HK-2 (cell line): ENCODE data around the gene CORO7.
A peak's percentile ranks its signal among the peaks of the same experiment; 100 is the strongest.
"Not testable (repeated sequence)": the region's sequence is repeated elsewhere in the genome, so short reads cannot be mapped to it uniquely, and the experiment has no call there.

Experiments
- DNase-seq: peaks from one replicate; pipeline ENCODE4 v3.0.0-alpha.2; 2018; ENCODE audit not compliant: unreplicated experiment

CORO7 gene

GRCh38 chr16:4337540-4338088, 78.8 kb downstream of the CORO7 start:
- DNase-seq: no peak

DNA sequence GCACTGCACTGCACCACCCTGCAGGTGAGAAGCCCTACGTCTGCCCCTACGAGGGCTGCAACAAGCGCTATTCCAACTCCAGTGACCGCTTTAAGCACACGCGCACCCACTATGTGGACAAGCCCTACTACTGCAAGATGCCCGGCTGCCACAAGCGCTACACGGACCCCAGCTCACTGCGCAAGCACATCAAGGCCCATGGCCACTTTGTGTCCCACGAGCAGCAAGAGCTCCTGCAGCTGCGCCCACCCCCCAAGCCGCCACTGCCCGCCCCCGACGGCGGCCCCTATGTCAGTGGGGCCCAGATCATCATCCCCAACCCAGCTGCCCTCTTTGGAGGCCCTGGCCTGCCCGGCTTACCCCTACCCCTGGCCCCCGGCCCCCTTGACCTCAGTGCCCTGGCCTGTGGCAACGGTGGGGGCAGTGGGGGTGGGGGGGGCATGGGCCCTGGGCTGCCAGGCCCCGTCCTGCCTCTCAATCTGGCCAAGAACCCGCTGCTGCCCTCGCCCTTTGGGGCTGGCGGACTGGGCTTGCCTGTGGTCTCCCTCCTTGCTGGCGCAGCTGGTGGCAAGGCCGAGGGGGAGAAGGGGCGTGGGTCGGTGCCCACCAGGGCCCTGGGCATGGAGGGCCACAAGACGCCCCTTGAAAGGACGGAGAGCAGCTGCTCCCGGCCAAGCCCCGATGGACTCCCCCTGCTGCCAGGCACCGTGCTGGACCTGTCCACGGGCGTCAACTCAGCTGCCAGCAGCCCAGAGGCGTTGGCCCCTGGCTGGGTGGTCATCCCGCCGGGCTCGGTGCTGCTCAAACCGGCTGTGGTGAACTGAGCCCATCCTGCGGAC, 79.5 kb downstream of the CORO7 start:
- DNase-seq: no peak

GRCh38 chr16:4334724-4335495, 81.5 kb downstream of the CORO7 start:
- DNase-seq: no peak

GRCh38 chr16:4333714-4334113, 82.7 kb downstream of the CORO7 start:
- not testable (repeated sequence) for DNase-seq

GRCh38 chr16:4333308-4333638, 83.1 kb downstream of the CORO7 start:
- DNase-seq: no peak

- no peak for DNase-seq
These were observed 83.6 kb downstream of the CORO7 start for GRCh38 chr16:4332623-4333307.

DNA sequence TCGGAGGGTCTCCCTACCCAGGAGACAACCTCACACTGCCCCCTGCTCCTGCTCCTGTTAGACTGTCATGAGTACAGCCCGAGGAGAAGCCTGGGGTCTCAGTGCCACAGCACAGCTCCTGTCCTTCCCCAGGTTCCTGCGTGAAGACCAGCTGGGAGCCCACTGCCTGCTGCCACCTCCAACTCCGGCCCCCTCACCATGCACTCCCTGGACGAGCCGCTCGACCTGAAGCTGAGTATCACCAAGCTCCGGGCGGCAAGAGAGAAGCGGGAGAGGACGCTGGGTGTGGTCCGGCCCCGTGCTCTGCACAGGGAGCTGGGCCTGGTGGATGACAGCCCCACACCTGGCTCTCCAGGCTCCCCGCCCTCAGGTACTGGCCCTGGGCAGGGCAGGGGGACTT, 84.3 kb downstream of the CORO7 start:
- DNase-seq: no peak

- DNase-seq: peak; percentile 59
These were observed 86.0 kb downstream of the CORO7 start for GRCh38 chr16:4330277-4330874.

- DNase-seq: no peak
These were observed 87.3 kb downstream of the CORO7 start for GRCh38 chr16:4328782-4329775.

GRCh38 chr16:4328046-4328781, 88.2 kb downstream of the CORO7 start:
- no peak for DNase-seq

DNA sequence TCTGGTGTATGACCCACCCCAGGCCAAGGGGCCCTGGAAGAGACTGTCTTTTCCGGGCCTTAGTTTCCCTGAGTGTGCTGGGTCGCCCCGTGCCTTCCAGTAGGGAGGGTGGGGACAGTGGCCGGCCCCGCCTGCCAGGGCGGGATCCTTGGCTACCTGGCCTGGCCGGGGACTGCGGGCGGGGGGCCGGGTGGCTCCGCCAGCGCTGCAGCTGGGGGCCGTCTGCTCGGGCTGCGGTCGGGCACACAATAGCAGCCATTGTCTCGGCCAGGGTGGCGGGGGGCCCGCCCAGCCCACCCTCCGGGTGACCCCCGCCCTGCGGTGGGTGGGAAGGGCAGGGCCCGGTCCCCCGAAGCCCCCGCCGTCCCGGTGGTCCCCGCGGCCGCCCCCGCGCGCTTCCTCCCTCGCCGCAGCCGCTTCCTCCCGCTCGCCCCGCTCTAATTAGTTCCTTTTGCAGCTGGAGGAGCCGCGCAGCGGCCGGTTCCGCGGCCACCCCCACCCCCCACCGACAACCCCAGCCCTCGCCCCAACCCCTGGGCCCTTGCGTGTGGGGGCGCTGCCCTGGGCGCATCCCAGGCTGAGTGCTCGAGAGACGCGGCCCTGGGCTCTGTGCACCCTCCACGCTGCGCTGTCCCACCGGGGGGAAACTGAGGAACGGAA, 88.9 kb downstream of the CORO7 start:
- no peak for DNase-seq

DNA sequence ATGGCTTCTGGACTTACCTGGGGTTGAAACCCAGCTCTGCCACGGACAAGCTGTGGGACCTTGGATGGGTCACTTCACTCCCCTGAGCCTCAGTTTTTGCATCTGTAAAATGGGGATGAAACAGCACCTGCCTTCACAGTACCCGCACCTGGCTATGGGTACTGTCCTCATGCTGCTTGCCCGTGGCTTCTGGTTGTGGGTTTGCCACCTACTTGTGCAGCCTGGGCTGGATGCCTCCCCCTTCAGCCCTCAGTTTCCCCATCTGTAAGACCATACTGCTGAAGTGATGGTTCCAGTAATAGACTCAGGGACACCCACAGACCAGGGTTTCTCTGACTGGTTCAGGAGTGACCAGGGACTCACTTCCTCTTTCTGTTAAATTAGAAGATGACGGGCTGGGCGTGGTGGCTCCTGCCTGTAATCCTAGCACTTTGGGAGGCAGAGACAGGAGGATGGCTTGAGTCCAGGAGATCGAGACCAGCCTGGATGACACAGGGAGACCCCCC, 91.1 kb downstream of the CORO7 start:
- no peak for DNase-seq

DNA sequence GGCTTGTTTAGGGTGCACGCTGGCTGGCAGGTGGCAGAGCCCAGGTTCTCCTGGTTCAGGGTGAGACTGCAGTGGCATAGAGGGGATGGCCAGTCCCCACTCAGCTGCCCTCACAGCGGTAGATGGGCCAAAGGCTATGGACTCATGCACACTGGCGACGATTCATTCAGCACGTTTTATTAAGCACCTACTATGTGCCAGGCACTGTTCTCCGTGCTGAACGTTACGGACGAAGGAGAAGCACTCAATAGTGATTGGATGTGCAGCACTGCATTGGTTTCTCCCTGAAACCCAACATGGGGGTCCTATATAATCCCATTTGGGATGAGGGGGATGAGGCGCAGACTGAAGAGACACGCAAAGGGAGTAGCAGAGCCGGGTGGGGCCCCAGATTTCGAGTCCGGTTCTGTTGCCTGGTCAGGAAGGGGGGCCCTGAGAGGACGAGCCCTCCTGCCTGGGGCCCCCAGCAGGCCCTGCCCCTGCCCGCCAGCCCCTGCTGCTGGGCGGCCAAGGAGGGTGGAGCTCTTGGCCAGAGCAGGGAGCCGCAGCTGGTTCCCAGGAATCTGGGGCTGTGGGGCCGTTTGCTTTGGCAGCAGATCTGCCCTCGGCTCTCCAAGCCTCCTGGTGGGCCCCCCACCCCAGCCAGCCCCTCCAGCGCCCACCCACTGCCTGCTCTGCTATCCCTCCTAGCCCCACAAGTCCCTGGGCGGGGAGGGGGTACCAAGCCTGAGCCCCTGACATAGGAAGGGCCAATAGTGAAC, 91.7 kb downstream of the CORO7 start:
- no peak for DNase-seq

- DNase-seq: no peak
These were observed 92.4 kb downstream of the CORO7 start for GRCh38 chr16:4323845-4324488.

DNA sequence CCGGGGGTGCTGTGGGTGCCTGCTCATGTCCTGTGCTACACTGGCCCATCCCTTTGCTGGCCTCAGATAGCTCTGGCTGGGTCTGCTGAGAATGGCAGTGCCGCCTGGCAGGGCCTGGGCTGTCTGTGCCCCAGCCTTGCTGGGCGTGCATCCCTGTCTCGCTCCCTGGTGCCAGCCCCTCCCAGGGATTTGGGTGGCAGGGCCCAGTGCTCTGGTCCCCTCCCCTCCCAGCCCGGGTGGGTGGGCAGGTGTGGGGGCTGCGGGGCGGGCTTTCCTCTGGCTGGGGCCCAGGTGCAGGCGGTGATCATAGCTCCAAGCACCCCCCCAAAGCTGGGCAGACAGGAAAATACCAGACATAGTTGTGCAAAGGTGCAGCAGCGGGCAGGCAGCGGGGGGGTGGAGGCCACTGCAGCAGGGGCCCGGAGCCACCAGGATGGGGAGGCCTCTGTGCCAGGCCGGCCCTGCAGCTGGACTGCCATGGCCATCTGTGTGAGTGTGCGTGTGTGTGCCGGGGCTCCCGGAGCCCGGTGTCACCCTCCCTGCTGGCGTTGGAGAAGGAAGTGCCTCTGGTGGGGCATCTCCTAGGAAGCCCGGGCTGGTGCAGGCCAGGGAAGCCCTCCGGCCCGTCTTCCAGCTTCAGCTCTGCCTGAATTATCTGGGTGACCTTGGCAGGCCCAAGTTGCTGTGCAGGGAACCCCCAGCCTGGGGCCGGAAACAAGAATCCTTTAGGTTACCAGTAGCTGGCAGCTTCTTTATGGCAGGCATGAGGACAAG, 93.1 kb downstream of the CORO7 start:
- DNase-seq: no peak

- DNase-seq: no peak
These were observed 94.0 kb downstream of the CORO7 start for GRCh38 chr16:4322121-4323052.
